NCI-H2107 (cell line): Measurements from ENCODE around the gene ROPN1.

Experiments used
- DNase-seq: peaks from one replicate; lab custom pipeline; 2025; lab: John Stamatoyannopoulos, UW

ROPN1 gene

GRCh38 chr3:123948449-123948848 lies 43.5 kb downstream of the ROPN1 start:
- no peak for DNase-seq

GRCh38 chr3:123947482-123947881 lies 44.4 kb downstream of the ROPN1 start:
- DNase-seq, result no peak

GRCh38 chr3:123941542-123941941 lies 50.4 kb downstream of the ROPN1 start:
- DNase-seq, result no peak

- DNase-seq, result no peak
Observed at GRCh38 chr3:123941121-123941520, 50.8 kb downstream of the ROPN1 start.

GRCh38 chr3:123939706-123940105 lies 52.2 kb downstream of the ROPN1 start:
- no peak for DNase-seq

GRCh38 chr3:123936400-123936799 lies 55.5 kb downstream of the ROPN1 start:
- DNase-seq, result no peak

GRCh38 chr3:123935830-123936229 lies 56.1 kb downstream of the ROPN1 start:
- no peak for DNase-seq

GRCh38 chr3:123934250-123934649 lies 57.7 kb downstream of the ROPN1 start:
- DNase-seq, result no peak

- DNase-seq, result no peak
Observed at GRCh38 chr3:123930445-123930844, 61.5 kb downstream of the ROPN1 start.

GRCh38 chr3:123929325-123929724 lies 62.6 kb downstream of the ROPN1 start:
- no peak for DNase-seq

- no peak for DNase-seq
Observed at GRCh38 chr3:123926396-123926795, 65.5 kb downstream of the ROPN1 start.

GRCh38 chr3:123920868-123921267 lies 71.1 kb downstream of the ROPN1 start:
- DNase-seq, result no peak

- DNase-seq, result no peak
Observed at GRCh38 chr3:123920383-123920782, 71.5 kb downstream of the ROPN1 start.

- DNase-seq, result no peak
Observed at GRCh38 chr3:123919353-123919752, 72.6 kb downstream of the ROPN1 start.
